ENCODE measurements around the gene PPP1CA.

GRCh38 chr11:67409261-67409666 is 7.6 kb upstream of the PPP1CA start:
- TF ChIP-seq POLR2A (IDR thresholded peaks at IDR 0.05; ENCODE audit: low read length) (no peak), GATA1 (IDR thresholded peaks at IDR 0.05; ENCODE audit: low read depth, low read length) (no peak)

All from erythroblast (primary cell).